Prostate gland (tissue), 2 donors: ENCODE measurements around the gene UBE2J2. TPM values are rescaled to one million over a fixed set of nuclear protein-coding genes. Genes with fewer than 3 reads are reported as not detected.

Experiments
- DNase-seq: peaks from one replicate; pipeline ENCODE4 v3.0.0-alpha.2; 2019; ENCODE audit warnings: low spot score
- H3K27ac ChIP-seq, 2 donors: fragments of 200-600 bp; sonication (generic); 2 replicates each; pipeline ENCODE4 v1.5.1; 2017 to 2019
- H3K27me3 ChIP-seq: fragments of 200-600 bp; sonication (generic); replicated peaks from 2 replicates; pipeline ENCODE4 v1.5.1; 2019; ENCODE audit not compliant: insufficient read depth
- H3K36me3 ChIP-seq, 2 donors: fragments of 200-600 bp; sonication (generic); 1 replicate in 1 of 2; 2 replicates in 1 of 2; pipeline versions ENCODE4 v1.5.1 to v1.8.1; 2017 to 2019
- H3K4me1 ChIP-seq: fragments of 200-600 bp; sonication (generic); replicated peaks from 2 replicates; pipeline ENCODE4 v1.5.1; 2019
- H3K4me3 ChIP-seq, 2 donors: fragments of 200-600 bp; sonication (generic); 2 replicates each; pipeline ENCODE4 v1.5.1; 2017 to 2019
- H3K9me3 ChIP-seq: fragments of 200-600 bp; sonication (generic); 2 replicates; pipeline ENCODE4 v1.5.1; 2017
- POLR2A ChIP-seq: fragments of 450-650 bp; IDR thresholded peaks from one replicate; pipeline ENCODE4 v1.6.1; 2016; ENCODE audit warnings: antibody characterized with exemption, mild to moderate bottlenecking
- POLR2AphosphoS5 ChIP-seq: sonication (generic); formaldehyde crosslinking; IDR thresholded peaks from one replicate; pipeline ENCODE4 v1.6.1; 2017; ENCODE audit warnings: antibody characterized with exemption
- WGBS: methylation state at CpG from one replicate; pipeline ENCODE4 v1.1.5; 2018; 5-methylcytosine and 5-hydroxymethylcytosine counted together
- intact Hi-C: fragments of 100-400 bp; cut with DNase I; formaldehyde crosslinking; loops from one replicate; pipeline ENCODE4 v1.14.2; 2022
- total RNA-seq, 2 donors: library from RNA; depleted of rRNA; stranded (reverse); fragments of >200 nt; gene quantifications; one replicate each; pipeline ENCODE4 v1.1.0, GENCODE V29; 2016
- TF ChIP-seq, protein P1 (sequence below), 4 experiments: fragments of 200-600 bp in 2 of 4; fragments of 450-650 bp in 2 of 4; sonication (generic) in 2 of 4; IDR thresholded peaks; 1 replicate in 3 of 4; 2 replicates in 1 of 4; pipeline ENCODE4 v1.5.1; 2016 to 2019; ENCODE audit warnings: antibody characterized with exemption in 4 of 4, mild to moderate bottlenecking in 2 of 4, moderate library complexity in 2 of 4

Gene UBE2J2
- total RNA-seq, 2 donors from 2014 or later = 56.0 to 79.4 TPM

DNA sequence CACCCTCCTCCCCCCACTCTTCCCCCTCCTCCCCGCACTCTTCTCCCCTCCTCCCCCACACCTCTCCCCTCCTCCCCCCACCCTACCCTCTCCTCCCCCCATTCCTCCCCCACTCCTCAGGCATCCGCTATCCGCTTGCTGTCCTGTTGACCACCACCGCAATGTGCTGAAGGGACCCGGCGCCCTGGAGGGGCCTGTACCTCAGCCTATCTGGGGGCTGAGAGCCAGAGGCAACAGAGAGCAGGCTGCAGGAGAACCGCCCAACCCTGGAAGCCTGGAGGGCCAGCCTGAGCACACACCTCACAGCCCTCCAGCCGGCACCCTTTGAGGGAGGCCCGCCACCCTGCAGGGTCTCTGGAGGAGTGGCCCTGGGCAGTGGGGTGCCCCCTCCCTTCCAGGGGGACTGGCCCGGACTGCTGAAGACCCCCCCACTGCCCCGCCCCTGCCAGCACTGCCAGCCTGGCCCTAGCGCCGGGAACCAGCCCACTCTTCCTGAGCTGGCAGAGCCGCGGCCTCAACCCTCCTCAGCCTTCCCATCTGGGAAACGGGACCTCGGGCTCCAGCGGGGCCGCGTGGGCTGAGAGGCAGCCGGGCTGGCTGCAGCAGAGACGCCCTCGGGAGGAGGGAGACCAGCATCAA, 28.4 kb downstream of the UBE2J2 start:
- no peak for TF ChIP-seq POLR2A
- TF ChIP-seq, protein P1, sequence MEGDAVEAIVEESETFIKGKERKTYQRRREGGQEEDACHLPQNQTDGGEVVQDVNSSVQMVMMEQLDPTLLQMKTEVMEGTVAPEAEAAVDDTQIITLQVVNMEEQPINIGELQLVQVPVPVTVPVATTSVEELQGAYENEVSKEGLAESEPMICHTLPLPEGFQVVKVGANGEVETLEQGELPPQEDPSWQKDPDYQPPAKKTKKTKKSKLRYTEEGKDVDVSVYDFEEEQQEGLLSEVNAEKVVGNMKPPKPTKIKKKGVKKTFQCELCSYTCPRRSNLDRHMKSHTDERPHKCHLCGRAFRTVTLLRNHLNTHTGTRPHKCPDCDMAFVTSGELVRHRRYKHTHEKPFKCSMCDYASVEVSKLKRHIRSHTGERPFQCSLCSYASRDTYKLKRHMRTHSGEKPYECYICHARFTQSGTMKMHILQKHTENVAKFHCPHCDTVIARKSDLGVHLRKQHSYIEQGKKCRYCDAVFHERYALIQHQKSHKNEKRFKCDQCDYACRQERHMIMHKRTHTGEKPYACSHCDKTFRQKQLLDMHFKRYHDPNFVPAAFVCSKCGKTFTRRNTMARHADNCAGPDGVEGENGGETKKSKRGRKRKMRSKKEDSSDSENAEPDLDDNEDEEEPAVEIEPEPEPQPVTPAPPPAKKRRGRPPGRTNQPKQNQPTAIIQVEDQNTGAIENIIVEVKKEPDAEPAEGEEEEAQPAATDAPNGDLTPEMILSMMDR (IDR thresholded peaks at IDR 0.05) = no peak
- TF ChIP-seq POLR2AphosphoS5 = no peak
- H3K4me1 ChIP-seq = no peaks in the 10 kb centered on the region
- H3K27me3 ChIP-seq = peaks cover 5% of the 10 kb centered on the region
- no peaks in the 10 kb centered on the region for H3K9me3 ChIP-seq
- intact Hi-C loops = no loop called here
- no peak overlapping the region for H3K27ac ChIP-seq
- no peaks in the 10 kb centered on the region for H3K36me3 ChIP-seq
- no peak for DNase-seq
- WGBS = 72% methylated on average over 22 of the region's 23 CpGs
- no peak overlapping the region for H3K4me3 ChIP-seq

GRCh38 chr1:1244192-1244811, 29.4 kb downstream of the UBE2J2 start:
- no peaks in the 10 kb centered on the region for H3K9me3 ChIP-seq
- TF ChIP-seq POLR2A (no peak), POLR2AphosphoS5 (no peak)
- TF ChIP-seq, protein P1 (IDR thresholded peaks at IDR 0.05) = no peak
- 90% methylated on average over 30 of the region's 30 CpGs for WGBS
- H3K27me3 ChIP-seq = peaks cover 5% of the 10 kb centered on the region
- intact Hi-C loops = no loop called here
- DNase-seq = no peak
- no peaks in the 10 kb centered on the region for H3K36me3 ChIP-seq
- H3K27ac ChIP-seq = no peak overlapping the region
- no peak overlapping the region for H3K4me3 ChIP-seq
- no peaks in the 10 kb centered on the region for H3K4me1 ChIP-seq

DNA sequence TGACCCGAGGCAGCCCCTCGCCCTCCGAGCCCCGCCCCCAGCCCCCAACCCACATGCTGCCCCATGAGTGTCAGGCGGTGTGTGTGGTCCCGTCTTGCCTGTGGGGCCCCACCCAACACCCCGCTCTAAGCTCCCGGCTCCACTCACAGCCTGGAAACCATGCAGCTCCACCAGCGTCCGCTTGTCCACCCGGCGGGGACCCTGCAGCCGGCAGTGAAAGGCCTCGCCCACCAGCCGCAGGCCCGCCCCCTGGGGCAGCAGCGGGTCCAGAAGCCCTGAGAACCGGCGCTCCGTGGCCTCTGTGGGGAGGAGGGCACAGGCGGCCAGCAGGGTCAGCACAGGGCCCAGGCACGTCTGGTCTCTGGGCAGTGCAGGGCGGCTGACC, 29.9 kb downstream of the UBE2J2 start:
- H3K27ac ChIP-seq = no peak overlapping the region
- TF ChIP-seq, protein P1 (IDR thresholded peaks at IDR 0.05) = no peak
- no peak for TF ChIP-seq POLR2AphosphoS5
- H3K4me3 ChIP-seq = no peak overlapping the region
- intact Hi-C loops = no loop called here
- H3K27me3 ChIP-seq = peaks cover 5% of the 10 kb centered on the region
- no peak for DNase-seq
- H3K4me1 ChIP-seq = no peaks in the 10 kb centered on the region
- H3K9me3 ChIP-seq = no peaks in the 10 kb centered on the region
- 78% methylated on average over 23 of the region's 23 CpGs for WGBS
- no peaks in the 10 kb centered on the region for H3K36me3 ChIP-seq

GRCh38 chr1:1243266-1243660, 30.4 kb downstream of the UBE2J2 start:
- DNase-seq = no peak
- Histone ChIP-seq H3K4me3 (no peak overlapping the region), H3K4me1 (no peaks in the 10 kb centered on the region), H3K27ac (no peak overlapping the region), H3K9me3 (no peaks in the 10 kb centered on the region), H3K27me3 (peaks cover 5% of the 10 kb centered on the region), H3K36me3 (no peaks in the 10 kb centered on the region)
- intact Hi-C loops = no loop called here
- 97% methylated on average over 18 of the region's 23 CpGs for WGBS
- TF ChIP-seq POLR2AphosphoS5 = no peak
- TF ChIP-seq, protein P1 (IDR thresholded peaks at IDR 0.05) = no peak
